HG02623 (cell line): ENCODE data around the gene CD163L1.
"Not testable (repeated sequence)": the region's sequence is repeated elsewhere in the genome, so short reads cannot be mapped to it uniquely, and the experiment has no call there.

Source experiments
- ATAC-seq: cut with Tn5 transposase; IDR thresholded peaks from one replicate; pipeline ENCODE4 v1.9.1; 2021; ENCODE audit warnings: moderate library complexity; ENCODE audit not compliant: unreplicated experiment

Gene CD163L1

GRCh38 chr12:7337790-7338189 lies 106.2 kb downstream of the CD163L1 start:
- not testable (repeated sequence) for ATAC-seq

- ATAC-seq: no peak
These were observed 116.0 kb downstream of the CD163L1 start for GRCh38 chr12:7327918-7328317.

- ATAC-seq: no peak
These were observed 119.8 kb downstream of the CD163L1 start for GRCh38 chr12:7324176-7324575.

GRCh38 chr12:7322599-7322998 lies 121.4 kb downstream of the CD163L1 start:
- ATAC-seq: no peak

- ATAC-seq: no peak
These were observed 122.3 kb downstream of the CD163L1 start for GRCh38 chr12:7321624-7322023.

GRCh38 chr12:7319930-7320329 lies 124.0 kb downstream of the CD163L1 start:
- no peak for ATAC-seq

- no peak for ATAC-seq
These were observed 133.9 kb downstream of the CD163L1 start for GRCh38 chr12:7310070-7310469.
